ENCODE results near the gene PTPRM. TPM values are rescaled to one million over a fixed set of nuclear protein-coding genes. Genes with fewer than 3 reads are reported as not detected.

The PTPRM gene
- total and polyA plus RNA-seq, 2 of the 8 experiments (the other 6 are each of a cell fraction or from before 2014, with no cell fraction given): 4.1 to 7.0 TPM

DNA sequence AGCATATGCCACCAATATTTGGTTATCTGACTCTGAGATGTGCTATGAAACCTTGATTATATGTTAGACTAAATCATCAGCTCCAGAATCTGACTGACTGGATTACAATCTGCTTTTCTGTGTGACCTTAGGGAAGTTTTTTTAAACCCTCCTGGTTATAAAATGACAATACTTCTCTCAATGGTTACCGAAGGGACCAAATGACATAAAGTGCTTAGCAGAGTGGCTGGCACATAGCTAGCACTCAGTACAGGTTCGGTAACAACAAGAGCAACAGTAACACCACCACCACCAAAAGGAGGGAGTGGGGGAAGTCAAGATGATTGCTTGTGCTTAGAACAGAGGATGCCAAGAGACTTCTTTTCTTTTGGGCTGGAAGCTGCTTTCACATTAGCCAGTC, 306.2 kb downstream of the PTPRM start:
- Histone ChIP-seq H2BK20ac (ENCODE audit: low read length) (no peak overlapping the region), H3K27me3 (replicated peaks in 1 of 4; ENCODE audit: control insufficient read depth in 3 of 4, extremely low read depth in 1 of 4, insufficient read depth in 3 of 4, low read length in 3 of 4) (no peaks in the 10 kb centered on the region), H2BK5ac (ENCODE audit: low read depth, low read length) (no peak overlapping the region), H3K4ac (replicated peaks; ENCODE audit: insufficient read length, low read depth, low read length) (no peak overlapping the region), H3K18ac (ENCODE audit: extremely low read depth, low read length) (no peak overlapping the region), H3K23me2 (ENCODE audit: low read depth, low read length) (no peaks in the 10 kb centered on the region), H4K91ac (replicated peaks; ENCODE audit: insufficient read length, low read length) (no peak overlapping the region), H3K4me2 (ENCODE audit: insufficient read depth in 1 of 2, low read depth in 2 of 2, low read length in 2 of 2) (no peak overlapping the region), H3K79me1 (ENCODE audit: low read depth, low read length) (no peaks in the 10 kb centered on the region), H3K4me3 (ENCODE audit: extremely low read depth in 1 of 4, insufficient read depth in 2 of 4, low read depth in 3 of 4, low read length in 4 of 4) (no peak overlapping the region), H3K14ac (ENCODE audit: insufficient read length) (no peak overlapping the region), H3K4me1 (replicated peaks in 1 of 4; ENCODE audit: control insufficient read depth in 3 of 4, insufficient read depth in 4 of 4, low read length in 3 of 4) (no peaks in the 10 kb centered on the region), H3K9ac (replicated peaks in 1 of 4; ENCODE audit: extremely low read depth in 1 of 4, low read depth in 3 of 4, low read length in 3 of 4) (no peak overlapping the region), H2BK15ac (ENCODE audit: low read length) (no peak overlapping the region), H3K27ac (ENCODE audit: low read depth, low read length) (no peak overlapping the region), H2AK5ac (ENCODE audit: low read depth, low read length) (no peak overlapping the region), H3K36me3 (ENCODE audit: control insufficient read depth in 2 of 4, insufficient read depth in 4 of 4, low read length in 3 of 4) (no peaks in the 10 kb centered on the region), H2AFZ (ENCODE audit: low read length) (no peak overlapping the region), H4K20me1 (replicated peaks in 1 of 2; ENCODE audit: control insufficient read depth in 1 of 2, insufficient read depth in 2 of 2, low read length in 2 of 2) (no peaks in the 10 kb centered on the region), H2BK120ac (replicated peaks; ENCODE audit: low read depth, low read length) (no peak overlapping the region), H3K23ac (ENCODE audit: insufficient read length) (no peak overlapping the region), H2BK12ac (ENCODE audit: low read depth, low read length) (no peak overlapping the region), H3K9me3 (ENCODE audit: insufficient read depth in 2 of 2, low read depth in 1 of 2, low read length in 1 of 2) (no peaks in the 10 kb centered on the region), H4K8ac (ENCODE audit: extremely low read depth, insufficient read depth, low read length) (no peak overlapping the region), H4K5ac (ENCODE audit: insufficient read length, low read depth, low read length) (no peak overlapping the region), H3K56ac (replicated peaks; ENCODE audit: insufficient read length, low read depth, low read length) (no peak overlapping the region), H3K79me2 (ENCODE audit: control insufficient read depth in 1 of 2, insufficient read depth in 2 of 2, low read length in 2 of 2) (no peaks in the 10 kb centered on the region)
- WGBS, 2 experiments (ENCODE audit: extremely low coverage in 1 of 2, insufficient coverage in 1 of 2, insufficient read length in 1 of 2, insufficient replicate concordance in 2 of 2, low coverage in 1 of 2, low lambda C conversion rate in 2 of 2, missing lambda C conversion rate in 1 of 2): 88% methylated on average over 2 of the region's 2 CpGs; no CpG with 5 or more reads in 1 of the 2 experiments
- ChIA-PET CTCF (ENCODE audit: partially characterized antibody) (interaction anchor here (1.8 to 2.1 kb wide), 2 partner anchors 15 to 25 kb away, joined by 6 read pairs; no protein-coding TSS in a partner anchor), POLR2A (ENCODE audit: partially characterized antibody) (interaction anchor here (0.6 kb wide), 1 partner anchor 18 kb away, joined by 4 read pairs; no protein-coding TSS in a partner anchor)
- DNase-seq (ENCODE audit: low read depth in 1 of 2, low spot score in 2 of 2): no peak
- no peak for TF ChIP-seq HDAC6 (IDR thresholded peaks at IDR 0.05; ENCODE audit: low read depth, low read length)
- no peak for TF ChIP-seq RFX5 (IDR thresholded peaks at IDR 0.05; ENCODE audit: borderline replicate concordance, low read depth, low read length)
- TF ChIP-seq, protein P1, sequence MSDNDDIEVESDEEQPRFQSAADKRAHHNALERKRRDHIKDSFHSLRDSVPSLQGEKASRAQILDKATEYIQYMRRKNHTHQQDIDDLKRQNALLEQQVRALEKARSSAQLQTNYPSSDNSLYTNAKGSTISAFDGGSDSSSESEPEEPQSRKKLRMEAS (IDR thresholded peaks at IDR 0.05): no peak
- no peak for TF ChIP-seq POLR2A (IDR thresholded peaks at IDR 0.05; ENCODE audit: control extremely low read depth in 1 of 2, low read depth in 2 of 2, low read length in 2 of 2)
- no peak for TF ChIP-seq JUN (IDR thresholded peaks at IDR 0.05; ENCODE audit: low read depth, low read length)
- TF ChIP-seq KDM5A (IDR thresholded peaks at IDR 0.05; ENCODE audit: low read length): no peak
- TF ChIP-seq CHD2 (IDR thresholded peaks at IDR 0.05; ENCODE audit: low read length): no peak
- FAIRE-seq: no peak
